ENCODE data around the gene CLMN.
"Not testable (repeated sequence)": the region's sequence is repeated elsewhere in the genome, so short reads cannot be mapped to it uniquely, and the experiment has no call there.

The CLMN gene

DNA sequence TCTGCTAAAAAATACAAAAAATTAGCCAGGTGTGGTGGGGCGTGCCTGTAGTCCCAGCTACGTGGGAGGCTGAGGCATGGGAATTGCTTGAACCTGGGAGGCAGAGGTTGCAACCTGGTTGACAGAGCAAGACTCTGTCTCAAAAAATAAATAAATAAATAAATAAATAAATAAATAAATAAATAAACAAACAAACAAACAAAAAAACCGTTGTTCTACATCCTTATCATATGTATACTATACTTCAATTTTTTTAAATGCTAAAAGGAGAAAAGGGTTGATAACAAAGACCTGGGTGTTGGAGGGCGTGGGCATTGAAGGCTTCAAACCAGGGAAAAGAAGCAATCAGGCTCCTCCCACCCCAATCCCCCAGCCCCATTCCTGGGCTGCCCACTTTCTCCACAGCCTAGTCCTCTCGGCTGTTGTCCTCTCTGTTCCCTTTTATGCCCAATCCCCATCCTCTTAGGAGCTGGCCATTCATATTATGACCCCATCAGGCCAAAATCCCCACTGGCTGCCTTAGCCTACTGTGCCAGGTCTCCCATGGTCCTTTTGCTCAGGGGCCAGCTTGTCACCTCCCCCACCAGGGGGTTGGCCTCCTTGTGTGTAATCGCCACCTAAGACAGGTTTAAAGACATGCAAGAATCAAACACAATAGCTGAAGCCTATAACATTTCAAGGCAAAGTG is 30.2 kb downstream of the CLMN start:
- TF ChIP-seq, protein P1, sequence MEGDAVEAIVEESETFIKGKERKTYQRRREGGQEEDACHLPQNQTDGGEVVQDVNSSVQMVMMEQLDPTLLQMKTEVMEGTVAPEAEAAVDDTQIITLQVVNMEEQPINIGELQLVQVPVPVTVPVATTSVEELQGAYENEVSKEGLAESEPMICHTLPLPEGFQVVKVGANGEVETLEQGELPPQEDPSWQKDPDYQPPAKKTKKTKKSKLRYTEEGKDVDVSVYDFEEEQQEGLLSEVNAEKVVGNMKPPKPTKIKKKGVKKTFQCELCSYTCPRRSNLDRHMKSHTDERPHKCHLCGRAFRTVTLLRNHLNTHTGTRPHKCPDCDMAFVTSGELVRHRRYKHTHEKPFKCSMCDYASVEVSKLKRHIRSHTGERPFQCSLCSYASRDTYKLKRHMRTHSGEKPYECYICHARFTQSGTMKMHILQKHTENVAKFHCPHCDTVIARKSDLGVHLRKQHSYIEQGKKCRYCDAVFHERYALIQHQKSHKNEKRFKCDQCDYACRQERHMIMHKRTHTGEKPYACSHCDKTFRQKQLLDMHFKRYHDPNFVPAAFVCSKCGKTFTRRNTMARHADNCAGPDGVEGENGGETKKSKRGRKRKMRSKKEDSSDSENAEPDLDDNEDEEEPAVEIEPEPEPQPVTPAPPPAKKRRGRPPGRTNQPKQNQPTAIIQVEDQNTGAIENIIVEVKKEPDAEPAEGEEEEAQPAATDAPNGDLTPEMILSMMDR (conservative IDR thresholded peaks at IDR 0.05), result no peak

DNA sequence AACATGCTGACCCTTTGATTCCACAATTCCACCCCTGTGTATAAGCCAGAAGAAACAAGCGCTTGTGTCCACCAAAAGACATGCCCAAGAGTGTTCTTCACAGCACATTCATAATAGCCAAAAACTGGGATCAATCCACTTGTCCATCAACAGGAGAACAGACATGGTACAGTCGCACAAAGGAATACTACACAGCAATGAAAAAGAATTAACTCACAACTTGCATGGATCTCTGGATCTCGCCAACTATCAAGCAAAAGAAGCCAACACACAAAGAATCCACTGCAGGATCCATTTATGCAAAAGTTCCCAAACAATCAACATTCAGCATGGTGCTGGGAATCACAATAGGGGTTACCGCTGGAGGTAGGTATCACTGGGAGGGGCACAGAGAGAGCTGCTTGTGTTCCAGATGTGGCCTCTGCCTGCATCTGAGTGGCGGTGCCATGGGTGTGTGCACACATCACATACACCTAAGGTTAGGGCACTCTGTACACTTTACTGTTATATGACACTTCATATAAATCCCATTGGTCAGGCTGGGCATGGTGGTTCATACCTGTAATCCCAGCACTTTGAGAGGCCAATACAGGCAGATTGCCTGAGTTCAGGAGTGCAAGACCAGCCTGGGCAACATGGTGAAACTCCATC is 30.9 kb downstream of the CLMN start:
- H3K27ac ChIP-seq, result no peak overlapping the region
- TF ChIP-seq, protein P1 (conservative IDR thresholded peaks at IDR 0.05), result no peak

More for the DNA sequence above, 30.2 kb downstream of the CLMN start:
- H3K27ac ChIP-seq, result no peak overlapping the region

DNA sequence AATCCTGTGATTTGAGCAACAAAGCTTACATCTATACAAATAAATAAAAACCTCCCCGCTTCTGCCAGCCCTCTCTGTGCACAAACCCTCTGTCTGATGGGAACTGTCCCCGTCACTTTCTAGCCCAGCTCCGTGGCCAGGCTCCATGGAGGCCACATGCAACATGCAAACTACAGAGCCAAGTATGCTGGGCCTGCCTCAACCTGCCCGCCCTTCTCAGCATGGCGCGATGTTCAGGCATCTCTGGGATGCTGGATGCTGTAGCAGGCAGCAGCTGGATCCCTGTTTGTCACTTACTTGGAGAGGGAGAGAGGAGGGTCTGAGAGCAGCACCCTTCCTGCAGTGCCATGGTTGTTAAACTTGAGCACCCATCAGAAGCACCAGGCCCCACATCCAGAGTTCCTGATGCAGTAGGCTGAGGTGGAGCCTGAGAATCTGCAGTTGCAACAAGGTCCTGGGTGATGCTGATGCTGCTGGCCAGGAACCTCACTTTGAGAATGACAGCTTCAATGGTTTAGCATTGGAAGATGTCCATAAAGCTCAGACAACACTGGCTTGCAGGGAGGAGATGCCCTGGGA is 32.4 kb downstream of the CLMN start:
- H3K27ac ChIP-seq, result no peak overlapping the region

DNA sequence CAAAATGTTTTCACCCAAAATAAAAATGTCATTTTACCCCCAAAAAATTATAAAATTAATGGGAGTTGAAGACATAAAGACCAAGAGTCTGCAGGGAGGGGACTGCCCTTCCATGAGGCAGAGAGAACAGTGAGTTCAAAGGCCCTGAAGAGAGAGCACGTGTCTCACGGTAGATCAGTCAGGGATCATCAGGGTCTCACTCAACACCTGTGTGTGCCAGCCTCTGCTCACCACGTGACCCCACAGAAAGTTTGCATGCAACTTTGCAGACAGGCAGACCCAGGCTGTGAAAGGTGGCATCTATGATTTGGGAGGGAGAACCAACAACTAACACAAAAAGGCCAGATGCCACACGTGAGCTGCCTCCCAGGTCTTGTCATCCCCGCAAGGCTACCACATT is 33.1 kb downstream of the CLMN start:
- TF ChIP-seq, protein P1 (conservative IDR thresholded peaks at IDR 0.05), result no peak
- H3K27ac ChIP-seq, result no peak overlapping the region

More for the DNA sequence above, 32.4 kb downstream of the CLMN start:
- TF ChIP-seq, protein P1 (conservative IDR thresholded peaks at IDR 0.05), result no peak

DNA sequence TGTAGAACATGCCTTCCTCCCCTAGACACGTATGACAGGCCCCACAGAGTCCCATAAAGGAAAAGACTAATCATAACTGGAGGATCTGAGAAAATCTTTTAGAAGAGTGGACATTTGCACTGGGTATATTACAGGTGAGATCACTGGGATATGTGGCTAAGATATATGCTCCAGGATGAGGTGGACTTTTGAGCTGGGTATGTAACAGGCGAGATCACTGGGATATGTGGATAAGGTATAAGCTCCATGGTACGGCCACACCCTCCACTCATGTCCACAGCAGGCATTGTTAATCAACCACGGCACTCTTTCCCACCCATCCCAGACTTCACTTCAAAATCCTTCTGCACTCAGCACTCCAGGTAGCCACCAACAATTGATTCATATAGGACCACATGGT is 34.1 kb downstream of the CLMN start:
- TF ChIP-seq, protein P1 (conservative IDR thresholded peaks at IDR 0.05), result no peak

DNA sequence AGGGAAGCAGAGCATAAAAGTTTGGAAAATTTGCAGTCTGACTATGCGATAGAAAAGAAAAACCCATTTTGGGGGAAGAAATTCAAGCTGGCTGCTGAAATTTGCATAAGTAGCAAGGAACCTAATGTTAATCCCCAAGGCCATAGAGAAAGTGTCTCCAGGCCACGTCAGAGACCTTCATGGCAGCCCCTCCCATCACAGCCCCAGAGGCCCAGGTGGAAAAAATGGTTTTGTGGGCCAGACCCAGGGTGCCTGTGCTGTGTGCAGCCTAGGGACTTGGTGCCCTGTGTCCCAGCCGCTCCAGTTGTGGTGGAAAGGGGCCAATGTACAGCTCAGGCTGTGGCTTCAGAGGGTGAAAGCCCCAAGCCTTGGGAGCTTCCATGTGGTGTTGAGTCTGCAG is 35.9 kb downstream of the CLMN start:
- not testable (repeated sequence) for H3K27ac ChIP-seq

More for the DNA sequence above, 34.1 kb downstream of the CLMN start:
- no peak overlapping the region for H3K27ac ChIP-seq

DNA sequence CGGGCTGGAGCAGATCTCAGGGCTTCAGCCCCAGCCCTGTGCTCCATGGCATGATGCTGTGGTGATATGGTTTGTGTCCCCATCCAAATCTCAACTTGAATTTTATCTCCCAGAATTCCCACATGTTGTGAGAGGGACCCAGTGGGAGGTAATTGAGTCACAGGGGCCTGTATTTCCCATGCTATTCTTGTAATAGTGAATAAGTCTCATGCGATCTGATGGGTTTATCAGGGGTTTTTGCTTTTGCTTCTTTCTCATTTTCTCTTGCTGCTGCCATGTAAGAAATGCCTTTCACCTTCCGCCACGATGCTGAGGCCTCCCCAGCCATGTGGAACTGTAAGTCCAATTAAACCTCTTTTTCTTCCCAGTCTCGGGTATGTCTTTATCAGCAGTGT is 36.7 kb downstream of the CLMN start:
- H3K27ac ChIP-seq, result not testable (repeated sequence)

DNA sequence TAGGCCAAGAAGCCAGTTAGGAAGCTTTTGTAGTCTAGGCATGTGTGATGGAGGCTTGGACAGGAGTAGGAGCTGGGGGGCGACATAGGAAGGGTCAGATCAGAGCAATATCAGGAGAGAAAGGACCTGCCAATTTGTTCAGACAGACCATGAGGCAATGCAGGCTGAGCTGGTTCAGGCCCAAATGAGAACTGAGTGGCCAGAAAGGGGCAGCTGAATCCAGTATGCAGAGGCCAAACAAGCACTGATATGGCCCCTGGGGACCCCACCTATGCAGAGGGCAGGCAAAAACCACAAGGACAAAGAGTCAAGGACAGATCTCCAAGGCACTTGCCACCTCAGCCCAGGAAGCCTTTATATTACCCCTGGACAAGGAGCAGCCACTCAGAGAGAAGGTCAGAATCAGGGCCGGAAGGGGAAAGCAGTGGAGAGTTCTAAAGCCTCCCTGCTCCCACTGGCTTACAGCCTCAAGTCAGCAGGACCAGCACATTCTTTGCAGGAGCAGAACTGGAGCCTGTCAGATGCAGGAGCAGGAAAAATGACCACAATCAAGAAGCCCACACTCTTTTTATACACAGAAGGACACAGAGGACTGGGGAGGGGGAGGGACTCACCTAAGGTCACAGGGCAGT is 37.2 kb downstream of the CLMN start:
- TF ChIP-seq, protein P1 (conservative IDR thresholded peaks at IDR 0.05), result no peak
- no peak overlapping the region for H3K27ac ChIP-seq

Measured in VCaP (cell line).